Superior temporal gyrus (tissue), 1 donor: ENCODE measurements around the gene HS3ST6.
"Not testable (repeated sequence)": the region's sequence is repeated elsewhere in the genome, so short reads cannot be mapped to it uniquely, and the experiment has no call there.

ENCODE experiments used
- DNase-seq: peaks from one replicate; pipeline ENCODE4 v3.0.0-alpha.2; 2016; ENCODE audit errors: extremely low spot score

HS3ST6 gene

GRCh38 chr16:1877804-1878203, 40.4 kb downstream of the HS3ST6 start:
- no peak for DNase-seq

GRCh38 chr16:1877089-1877488, 41.1 kb downstream of the HS3ST6 start:
- DNase-seq, result no peak

- DNase-seq, result no peak
Measured at GRCh38 chr16:1876468-1876867, 41.7 kb downstream of the HS3ST6 start.

GRCh38 chr16:1876066-1876465, 42.1 kb downstream of the HS3ST6 start:
- not testable (repeated sequence) for DNase-seq

- DNase-seq, result no peak
Measured at GRCh38 chr16:1874854-1875253, 43.4 kb downstream of the HS3ST6 start.

GRCh38 chr16:1871974-1872635, 46.1 kb downstream of the HS3ST6 start, which contains the start of gene MEIOB:
Gene MEIOB (minus strand): TSS chr16:1872164. CDS start chr16:1868175, 3,989 bp downstream.
- no peak for DNase-seq

GRCh38 chr16:1870365-1871082, 47.7 kb downstream of the HS3ST6 start:
- no peak for DNase-seq

- no peak for DNase-seq
Measured at GRCh38 chr16:1865902-1866690, 52.1 kb downstream of the HS3ST6 start.

- DNase-seq, result peak; percentile 52
Measured at GRCh38 chr16:1863681-1864460, 54.3 kb downstream of the HS3ST6 start.

- no peak for DNase-seq
Measured at GRCh38 chr16:1862394-1862793, 55.8 kb downstream of the HS3ST6 start.

- DNase-seq, result no peak
Measured at GRCh38 chr16:1861730-1862129, 56.5 kb downstream of the HS3ST6 start.
